H1 (cell line): ENCODE measurements around the gene PPM1M. TPM values are rescaled to one million over a fixed set of nuclear protein-coding genes. Genes with fewer than 3 reads are reported as not detected.

ENCODE experiments used
- CTCF ChIA-PET: fragments of 300-600 bp; sonication (Branson Sonifier 250); formaldehyde crosslinking; loops from one replicate; lab custom pipeline; 2021; ENCODE audit not compliant: partially characterized antibody; lab: Charles Lee
- POLR2A ChIA-PET: fragments of 300-600 bp; sonication (Branson Sonifier 250); formaldehyde crosslinking; loops from one replicate; lab custom pipeline; 2021; ENCODE audit warnings: inconsistent platforms; ENCODE audit not compliant: partially characterized antibody; lab: Charles Lee
- DNase-seq, 2 experiments: peaks; one replicate each; pipeline versions ENCODE4 v3.0.0 to v3.0.0-alpha.2; 2010 to 2022; ENCODE audit warnings: low spot score in 2 of 2, low read depth in 1 of 2, mixed read lengths in 1 of 2
- FAIRE-seq: peaks from 2 replicates; lab custom pipeline; 2011; peaks lifted over from hg19 to GRCh38; lab: Jason Lieb, UNC
- H2AFZ ChIP-seq: 2 replicates; pipeline ENCODE4 v1.8.1; 2012; ENCODE audit warnings: low read length, inconsistent platforms
- H2AK5ac ChIP-seq: 2 replicates; pipeline ENCODE4 v1.6.1; 2013; ENCODE audit warnings: low read depth, low read length
- H2BK120ac ChIP-seq: replicated peaks from 2 replicates; pipeline ENCODE3; 2013; ENCODE audit warnings: low read depth, low read length, inconsistent platforms
- H2BK12ac ChIP-seq: 2 replicates; pipeline ENCODE4 v1.6.1; 2013; ENCODE audit warnings: low read depth, low read length
- H2BK15ac ChIP-seq: 2 replicates; pipeline ENCODE4 v1.6.1; 2013; ENCODE audit warnings: low read length
- H2BK20ac ChIP-seq: 2 replicates; pipeline ENCODE4 v1.6.1; 2013; ENCODE audit warnings: low read length
- H2BK5ac ChIP-seq: 2 replicates; pipeline ENCODE4 v1.6.1; 2013; ENCODE audit warnings: low read depth, low read length
- H3K14ac ChIP-seq: 2 replicates; pipeline ENCODE4 v1.6.1; 2013; ENCODE audit warnings: inconsistent platforms; ENCODE audit not compliant: insufficient read length
- H3K18ac ChIP-seq: 2 replicates; pipeline ENCODE4 v1.6.1; 2013; ENCODE audit warnings: low read length; ENCODE audit errors: extremely low read depth
- H3K23ac ChIP-seq: 2 replicates; pipeline ENCODE4 v1.6.1; 2013; ENCODE audit warnings: inconsistent platforms; ENCODE audit not compliant: insufficient read length
- H3K23me2 ChIP-seq: 2 replicates; pipeline ENCODE4 v1.6.1; 2013; ENCODE audit warnings: low read depth, low read length
- H3K27ac ChIP-seq: 2 replicates; pipeline ENCODE4 v1.6.1; 2011; ENCODE audit warnings: low read depth, low read length, inconsistent platforms
- H3K27me3 ChIP-seq, 4 experiments: replicated peaks in 1 of 4; 1 replicate in 1 of 4; 2 replicates in 3 of 4; pipeline versions ENCODE4 v1.6.1 to v1.8.1; 2011 to 2013; ENCODE audit warnings: low read length in 3 of 4, mild to moderate bottlenecking in 3 of 4, inconsistent platforms in 2 of 4, mixed read lengths in 2 of 4, moderate library complexity in 1 of 4; ENCODE audit not compliant: control insufficient read depth in 3 of 4, insufficient read depth in 3 of 4; ENCODE audit errors: extremely low read depth in 1 of 4
- H3K36me3 ChIP-seq, 4 experiments: 2 replicates each; pipeline versions ENCODE4 v1.6.1 to v1.8.1; 2011 to 2013; ENCODE audit warnings: mild to moderate bottlenecking in 4 of 4, low read length in 3 of 4, moderate library complexity in 2 of 4, control low read depth in 1 of 4, inconsistent platforms in 1 of 4; ENCODE audit not compliant: insufficient read depth in 4 of 4, control insufficient read depth in 2 of 4
- H3K4ac ChIP-seq: replicated peaks from 2 replicates; pipeline ENCODE3; 2013; ENCODE audit warnings: low read length, low read depth, mixed read lengths, inconsistent platforms; ENCODE audit not compliant: insufficient read length
- H3K4me1 ChIP-seq, 4 experiments: replicated peaks in 1 of 4; 1 replicate in 1 of 4; 2 replicates in 3 of 4; pipeline versions ENCODE4 v1.6.1 to v1.8.1; 2011 to 2013; ENCODE audit warnings: low read length in 3 of 4, inconsistent platforms in 2 of 4, mixed read lengths in 1 of 4; ENCODE audit not compliant: insufficient read depth in 4 of 4, control insufficient read depth in 3 of 4
- H3K4me2 ChIP-seq, 2 experiments: 2 replicates each; pipeline versions ENCODE4 v1.6.1 to v1.8.1; 2011 to 2013; ENCODE audit warnings: low read depth in 2 of 2, low read length in 2 of 2, control low read depth in 1 of 2, inconsistent platforms in 1 of 2, mild to moderate bottlenecking in 1 of 2; ENCODE audit not compliant: insufficient read depth in 1 of 2
- H3K4me3 ChIP-seq, 4 experiments: fragments of 200-600, 300-600 bp in 1 of 4; sonication (generic), shearing (Covaris generic), sonication (Bioruptor Twin) in 1 of 4; 2 replicates each; pipeline versions ENCODE4 v1.5.1 to v1.8.1; 2011 to 2016; ENCODE audit warnings: low read length in 4 of 4, low read depth in 3 of 4, control low read depth in 2 of 4, inconsistent platforms in 2 of 4, mild to moderate bottlenecking in 2 of 4, mixed read lengths in 1 of 4, moderate library complexity in 1 of 4; ENCODE audit not compliant: insufficient read depth in 2 of 4; ENCODE audit errors: extremely low read depth in 1 of 4
- H3K56ac ChIP-seq: replicated peaks from 2 replicates; pipeline ENCODE3; 2013; ENCODE audit warnings: low read depth, mild to moderate bottlenecking, mixed read lengths, low read length, inconsistent platforms; ENCODE audit not compliant: insufficient read length
- H3K79me1 ChIP-seq: 2 replicates; pipeline ENCODE4 v1.6.1; 2013; ENCODE audit warnings: low read depth, low read length, control low read depth
- H3K79me2 ChIP-seq, 2 experiments: 2 replicates each; pipeline versions ENCODE4 v1.6.1 to v1.8.1; 2012 to 2013; ENCODE audit warnings: low read length in 2 of 2, mild to moderate bottlenecking in 2 of 2, inconsistent platforms in 1 of 2; ENCODE audit not compliant: insufficient read depth in 2 of 2, control insufficient read depth in 1 of 2
- H3K9ac ChIP-seq, 4 experiments: replicated peaks in 1 of 4; 1 replicate in 1 of 4; 2 replicates in 3 of 4; pipeline versions ENCODE4 v1.6.1 to v1.8.1; 2011 to 2013; ENCODE audit warnings: low read depth in 3 of 4, low read length in 3 of 4, control low read depth in 2 of 4, mild to moderate bottlenecking in 2 of 4, moderate library complexity in 2 of 4, inconsistent platforms in 1 of 4; ENCODE audit errors: extremely low read depth in 1 of 4
- H3K9me3 ChIP-seq, 2 experiments: 2 replicates each; pipeline versions ENCODE4 v1.6.1 to v1.8.1; 2012 to 2013; ENCODE audit warnings: mild to moderate bottlenecking in 2 of 2, moderate library complexity in 2 of 2, control low read depth in 1 of 2, inconsistent platforms in 1 of 2, low read depth in 1 of 2, low read length in 1 of 2, mixed read lengths in 1 of 2; ENCODE audit not compliant: insufficient read depth in 2 of 2
- H4K20me1 ChIP-seq, 2 experiments: replicated peaks in 1 of 2; 2 replicates each; pipeline versions ENCODE3 to v1.8.1; 2011 to 2013; ENCODE audit warnings: inconsistent platforms in 2 of 2, low read length in 2 of 2, mild to moderate bottlenecking in 1 of 2; ENCODE audit not compliant: insufficient read depth in 2 of 2, control insufficient read depth in 1 of 2
- H4K5ac ChIP-seq: 2 replicates; pipeline ENCODE4 v1.6.1; 2013; ENCODE audit warnings: low read length, low read depth, mixed read lengths, inconsistent platforms; ENCODE audit not compliant: insufficient read length
- H4K8ac ChIP-seq: 2 replicates; pipeline ENCODE4 v1.8.0; 2013; ENCODE audit warnings: mild to moderate bottlenecking, moderate library complexity, low read length, inconsistent platforms; ENCODE audit not compliant: insufficient read depth; ENCODE audit errors: extremely low read depth
- H4K91ac ChIP-seq: replicated peaks from 2 replicates; pipeline ENCODE3; 2013; ENCODE audit warnings: low read length, mixed read lengths, inconsistent platforms; ENCODE audit not compliant: insufficient read length
- CTCF ChIP-seq, 3 experiments: IDR thresholded peaks; 1 replicate in 2 of 3; 2 replicates in 1 of 3; pipeline versions ENCODE4 v1.5.1 to v1.6.1; 2011; ENCODE audit warnings: low read length in 3 of 3, mild to moderate bottlenecking in 3 of 3, inconsistent platforms in 2 of 3, low read depth in 1 of 3, moderate library complexity in 1 of 3; ENCODE audit not compliant: insufficient read depth in 1 of 3; ENCODE audit errors: control extremely low read depth in 1 of 3
- MAFK ChIP-seq: IDR thresholded peaks from 2 replicates; pipeline ENCODE4 v1.6.1; 2012; ENCODE audit warnings: low read depth, mild to moderate bottlenecking, improper control_type of control experiment, low read length
- POLR2A ChIP-seq, 2 experiments: IDR thresholded peaks; 1 replicate in 1 of 2; 2 replicates in 1 of 2; pipeline ENCODE4 v1.6.1; 2011; ENCODE audit warnings: low read depth in 2 of 2, low read length in 2 of 2, mild to moderate bottlenecking in 2 of 2; ENCODE audit errors: control extremely low read depth in 1 of 2
- POU5F1 ChIP-seq: IDR thresholded peaks from 2 replicates; pipeline ENCODE4 v1.6.1; 2011; ENCODE audit warnings: low read depth, mild to moderate bottlenecking, low read length, moderate library complexity
- SIRT6 ChIP-seq: IDR thresholded peaks from one replicate; pipeline ENCODE4 v1.7.1; 2012; ENCODE audit warnings: low read length, inconsistent platforms
- SP2 ChIP-seq: IDR thresholded peaks from 2 replicates; pipeline ENCODE4 v1.6.1; 2012; ENCODE audit warnings: mild to moderate bottlenecking, low read length, inconsistent platforms
- SP4 ChIP-seq: IDR thresholded peaks from 2 replicates; pipeline ENCODE4 v1.6.1; 2012; ENCODE audit warnings: low read length, inconsistent platforms
- TEAD4 ChIP-seq: IDR thresholded peaks from 2 replicates; pipeline ENCODE4 v1.6.1; 2012; ENCODE audit warnings: low read depth, low read length, inconsistent platforms, mixed read lengths
- ZNF274 ChIP-seq: IDR thresholded peaks from 2 replicates; pipeline ENCODE4 v1.7.0; 2012; ENCODE audit warnings: low read length, borderline replicate concordance; ENCODE audit errors: extremely low read depth
- WGBS, 2 experiments: shearing (Covaris generic) in 1 of 2; methylation state at CpG; one replicate each; pipeline versions ENCODE4 v1.1.6 to v1.1.7; 2013 to 2015; ENCODE audit warnings: low lambda C conversion rate in 2 of 2, mixed read lengths in 2 of 2, inconsistent platforms in 1 of 2, low coverage in 1 of 2, missing lambda C conversion rate in 1 of 2; ENCODE audit not compliant: insufficient replicate concordance in 2 of 2, insufficient coverage in 1 of 2, insufficient read length in 1 of 2; ENCODE audit errors: extremely low coverage in 1 of 2, missing lambda C conversion rate in 1 of 2; 5-methylcytosine and 5-hydroxymethylcytosine counted together
- polyA plus RNA-seq, 7 experiments: library from polyadenylated mRNA; depleted of rRNA in 3 of 7; stranded (reverse) in 5 of 7; unstranded in 2 of 7; fragments of >200 nt in 5 of 7; fragments of 200-250 nt in 2 of 7; gene quantifications; 1 replicate in 5 of 7; 2 replicates in 1 of 7; 4 replicates in 1 of 7; pipeline versions ENCODE4 v1.2.1 to v1.2.3, GENCODE V29; 2011 to 2013; ENCODE audit warnings: missing spikeins in 2 of 7, mixed read lengths in 2 of 7
- total RNA-seq: library from RNA; stranded (reverse); fragmentation: NEBNext Ultra II Directional; extraction: Animal tissue kit (Norgen Biotek cat#: 25700); gene quantifications from 2 replicates; pipeline ENCODE4 v1.2.1, GENCODE V29; 2021

Gene PPM1M
- total and polyA plus RNA-seq, 2 of the 8 experiments (the other 6 are each of a cell fraction or from before 2014, with no cell fraction given): 5.2 to 6.3 TPM

- Histone ChIP-seq H4K8ac (no peak overlapping the region), H3K18ac (no peak overlapping the region), H4K20me1 (peaks cover 9 to 20% of the 10 kb centered on the region in 2 experiments), H3K14ac (no peak overlapping the region), H4K91ac (no peak overlapping the region), H3K9ac (no peak overlapping the region), H2AFZ (no peak overlapping the region), H3K9me3 (no peaks in the 10 kb centered on the region), H2BK15ac (no peak overlapping the region), H2BK20ac (no peak overlapping the region), H2AK5ac (no peak overlapping the region), H3K4me1 (no peaks in the 10 kb centered on the region), H3K79me2 (no peaks in the 10 kb centered on the region; a peak in 1 of 4 replicates), H2BK12ac (no peak overlapping the region), H3K27ac (no peak overlapping the region), H3K79me1 (no peaks in the 10 kb centered on the region), H3K4me2 (no peak overlapping the region), H3K23me2 (no peaks in the 10 kb centered on the region), H3K4me3 (no peak overlapping the region), H2BK120ac (no peak overlapping the region), H3K36me3 (peaks cover 22 to 74% (median 42%) of the 10 kb centered on the region in 4 experiments), H4K5ac (no peak overlapping the region), H3K23ac (no peak overlapping the region), H3K27me3 (no peaks in the 10 kb centered on the region), H3K4ac (no peak overlapping the region), H2BK5ac (no peak overlapping the region), H3K56ac (no peak overlapping the region)
- DNase-seq (no peak), FAIRE-seq (no peak)
- POLR2A ChIA-PET: interaction anchor here (1.5 to 3.0 kb wide), 3 partner anchors 10 to 25 kb away, joined by 4 to 15 read pairs (median 9); partner anchors contain the start of gene WDR82
- CTCF ChIA-PET: interaction anchor here (1.1 to 17.7 kb wide), 4 partner anchors 11 to 23 kb away, joined by 3 to 126 read pairs (median 10); no protein-coding TSS in a partner anchor
- 88% methylated on average over 12 of the region's 12 CpGs; no CpG with 5 or more reads in 1 of the 2 experiments for WGBS, 2 experiments
- TF ChIP-seq ZNF274 (no peak), CTCF (IDR thresholded peaks at IDR 0.05; ENCODE audit: control extremely low read depth in 1 of 3, insufficient read depth in 1 of 3, low read depth in 1 of 3, low read length in 3 of 3) (no peak), SP4 (no peak), POLR2A (IDR thresholded peaks at IDR 0.05; ENCODE audit: control extremely low read depth in 1 of 2, low read depth in 2 of 2, low read length in 2 of 2) (no peak), POU5F1 (no peak), SP2 (no peak), MAFK (no peak), SIRT6 (no peak), TEAD4 (no peak)
These were observed 8.1 kb downstream of the PPM1M start for GRCh38 chr3:52253314-52254304.
